Gastroesophageal sphincter (tissue), 3 donors: ENCODE results near the gene IQGAP2.
"Not testable (repeated sequence)": the region's sequence is repeated elsewhere in the genome, so short reads cannot be mapped to it uniquely, and the experiment has no call there.

Experiments
- POLR2A ChIP-seq, 2 donors: fragments of 450-650 bp; IDR thresholded peaks; one replicate each; pipeline ENCODE4 v1.6.1; 2017; ENCODE audit warnings: antibody characterized with exemption in 2 of 2, mild to moderate bottlenecking in 2 of 2, moderate library complexity in 1 of 2
- TF ChIP-seq, protein P1 (sequence below), 4 experiments: fragments of 200-600 bp in 2 of 4; fragments of 450-650 bp in 2 of 4; sonication (generic) in 1 of 4; IDR thresholded peaks; one replicate each; pipeline ENCODE4 v1.5.1; 2017 to 2019; ENCODE audit warnings: antibody characterized with exemption in 4 of 4, mild to moderate bottlenecking in 2 of 4, moderate library complexity in 2 of 4

DNA sequence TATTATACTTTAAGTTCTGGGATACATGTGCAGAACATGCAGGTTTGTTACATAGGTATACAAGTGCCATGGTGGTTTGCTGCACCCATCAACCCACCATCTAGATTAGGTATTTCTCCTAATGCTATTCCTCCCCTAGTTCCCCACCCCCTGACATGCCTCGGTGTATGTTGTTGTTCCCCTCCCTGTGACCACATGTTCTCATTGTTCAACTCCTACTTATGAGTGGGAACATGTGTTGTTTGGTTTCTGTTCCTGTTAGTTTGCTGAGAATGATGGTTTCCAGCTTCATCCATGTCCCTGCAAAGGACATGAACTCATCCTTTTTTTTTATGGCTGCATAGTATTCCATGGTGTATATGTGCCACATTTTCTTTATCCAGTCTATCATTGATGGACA, 200.9 kb downstream of the IQGAP2 start:
- not testable (repeated sequence) for TF ChIP-seq POLR2A (IDR thresholded peaks at IDR 0.05)
- TF ChIP-seq, protein P1, sequence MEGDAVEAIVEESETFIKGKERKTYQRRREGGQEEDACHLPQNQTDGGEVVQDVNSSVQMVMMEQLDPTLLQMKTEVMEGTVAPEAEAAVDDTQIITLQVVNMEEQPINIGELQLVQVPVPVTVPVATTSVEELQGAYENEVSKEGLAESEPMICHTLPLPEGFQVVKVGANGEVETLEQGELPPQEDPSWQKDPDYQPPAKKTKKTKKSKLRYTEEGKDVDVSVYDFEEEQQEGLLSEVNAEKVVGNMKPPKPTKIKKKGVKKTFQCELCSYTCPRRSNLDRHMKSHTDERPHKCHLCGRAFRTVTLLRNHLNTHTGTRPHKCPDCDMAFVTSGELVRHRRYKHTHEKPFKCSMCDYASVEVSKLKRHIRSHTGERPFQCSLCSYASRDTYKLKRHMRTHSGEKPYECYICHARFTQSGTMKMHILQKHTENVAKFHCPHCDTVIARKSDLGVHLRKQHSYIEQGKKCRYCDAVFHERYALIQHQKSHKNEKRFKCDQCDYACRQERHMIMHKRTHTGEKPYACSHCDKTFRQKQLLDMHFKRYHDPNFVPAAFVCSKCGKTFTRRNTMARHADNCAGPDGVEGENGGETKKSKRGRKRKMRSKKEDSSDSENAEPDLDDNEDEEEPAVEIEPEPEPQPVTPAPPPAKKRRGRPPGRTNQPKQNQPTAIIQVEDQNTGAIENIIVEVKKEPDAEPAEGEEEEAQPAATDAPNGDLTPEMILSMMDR (IDR thresholded peaks at IDR 0.05) = not testable (repeated sequence)
